Liver (tissue), 3 donors: Measurements from ENCODE around the gene NARS2.
"Not testable (repeated sequence)": the region's sequence is repeated elsewhere in the genome, so short reads cannot be mapped to it uniquely, and the experiment has no call there.

Experiments used
- CTCF ChIP-seq: fragments of 150-350 bp; IDR thresholded peaks from 2 replicates; pipeline ENCODE4 v1.5.1; 2017; ENCODE audit warnings: improper control_type of control experiment, low read depth, low read length; ENCODE audit not compliant: missing input control
- EGR1 ChIP-seq, 2 donors: IDR thresholded peaks; 2 replicates each; pipeline ENCODE4 v1.6.1; 2016 to 2018; ENCODE audit warnings: antibody characterized with exemption in 2 of 2, low read depth in 2 of 2
- FOXA1 ChIP-seq: IDR thresholded peaks from 2 replicates; pipeline ENCODE4 v1.6.1; 2016; ENCODE audit warnings: antibody characterized with exemption
- JUND ChIP-seq, 2 donors: IDR thresholded peaks; 2 replicates each; pipeline ENCODE4 v1.6.1; 2016; ENCODE audit warnings: antibody characterized with exemption in 2 of 2
- NR2F2 ChIP-seq: IDR thresholded peaks from 2 replicates; pipeline ENCODE4 v1.6.1; 2016; ENCODE audit warnings: antibody characterized with exemption
- RAD21 ChIP-seq, 2 donors: IDR thresholded peaks; 2 replicates each; pipeline ENCODE4 v1.6.1; 2016; ENCODE audit warnings: antibody characterized with exemption in 2 of 2, mild to moderate bottlenecking in 2 of 2
- SP1 ChIP-seq: IDR thresholded peaks from 2 replicates; pipeline ENCODE4 v1.6.1; 2018; ENCODE audit warnings: antibody characterized with exemption, mild to moderate bottlenecking
- YY1 ChIP-seq: IDR thresholded peaks from 2 replicates; pipeline ENCODE4 v1.6.1; 2016; ENCODE audit warnings: antibody characterized with exemption, mild to moderate bottlenecking
- ZBTB33 ChIP-seq: IDR thresholded peaks from 2 replicates; pipeline ENCODE4 v1.6.1; 2016; ENCODE audit warnings: antibody characterized with exemption
- TF ChIP-seq, protein P1 (sequence below): IDR thresholded peaks from 2 replicates; pipeline ENCODE4 v1.6.1; 2016; ENCODE audit warnings: antibody characterized with exemption
- TF ChIP-seq, protein P2 (sequence below): IDR thresholded peaks from 2 replicates; pipeline ENCODE4 v1.6.1; 2016; ENCODE audit warnings: antibody characterized with exemption, mild to moderate bottlenecking
- TF ChIP-seq, protein P3 (sequence below): IDR thresholded peaks from 2 replicates; pipeline ENCODE4 v1.6.1; 2016; ENCODE audit warnings: antibody characterized with exemption
- donor health status: healthy.
- donor health status: healthy.

DNA sequence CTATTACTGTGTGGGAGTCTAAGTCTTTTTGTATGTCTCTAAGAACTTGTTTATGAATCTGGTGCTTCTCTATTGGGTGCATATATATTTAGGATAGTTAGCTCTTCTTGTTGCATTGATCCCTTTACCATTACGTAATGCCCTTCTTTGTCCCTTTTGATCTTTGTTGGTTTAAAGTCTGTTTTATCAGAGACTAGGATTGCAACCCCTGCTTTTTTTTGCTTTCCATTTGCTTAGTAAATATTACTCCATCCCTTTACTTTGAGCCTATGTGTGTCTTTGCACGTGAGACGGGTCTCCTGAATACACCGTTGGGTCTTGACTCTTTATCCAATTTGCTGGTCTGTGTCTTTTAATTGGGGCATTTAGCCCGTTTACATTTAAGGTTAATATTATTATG, 26.4 kb upstream of the NARS2 start:
- TF ChIP-seq CTCF; RAD21 (IDR thresholded peaks at IDR 0.05); EGR1 (IDR thresholded peaks at IDR 0.05; ENCODE audit: low read depth in 2 of 2); NR2F2; FOXA1: not testable (repeated sequence)
- TF ChIP-seq ZBTB33 = peak; percentile 45
- TF ChIP-seq, protein P1, sequence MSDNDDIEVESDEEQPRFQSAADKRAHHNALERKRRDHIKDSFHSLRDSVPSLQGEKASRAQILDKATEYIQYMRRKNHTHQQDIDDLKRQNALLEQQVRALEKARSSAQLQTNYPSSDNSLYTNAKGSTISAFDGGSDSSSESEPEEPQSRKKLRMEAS = peak; percentile 24
- TF ChIP-seq YY1 = peak; percentile 47
- TF ChIP-seq SP1 = peak; percentile 34
- TF ChIP-seq, protein P2, sequence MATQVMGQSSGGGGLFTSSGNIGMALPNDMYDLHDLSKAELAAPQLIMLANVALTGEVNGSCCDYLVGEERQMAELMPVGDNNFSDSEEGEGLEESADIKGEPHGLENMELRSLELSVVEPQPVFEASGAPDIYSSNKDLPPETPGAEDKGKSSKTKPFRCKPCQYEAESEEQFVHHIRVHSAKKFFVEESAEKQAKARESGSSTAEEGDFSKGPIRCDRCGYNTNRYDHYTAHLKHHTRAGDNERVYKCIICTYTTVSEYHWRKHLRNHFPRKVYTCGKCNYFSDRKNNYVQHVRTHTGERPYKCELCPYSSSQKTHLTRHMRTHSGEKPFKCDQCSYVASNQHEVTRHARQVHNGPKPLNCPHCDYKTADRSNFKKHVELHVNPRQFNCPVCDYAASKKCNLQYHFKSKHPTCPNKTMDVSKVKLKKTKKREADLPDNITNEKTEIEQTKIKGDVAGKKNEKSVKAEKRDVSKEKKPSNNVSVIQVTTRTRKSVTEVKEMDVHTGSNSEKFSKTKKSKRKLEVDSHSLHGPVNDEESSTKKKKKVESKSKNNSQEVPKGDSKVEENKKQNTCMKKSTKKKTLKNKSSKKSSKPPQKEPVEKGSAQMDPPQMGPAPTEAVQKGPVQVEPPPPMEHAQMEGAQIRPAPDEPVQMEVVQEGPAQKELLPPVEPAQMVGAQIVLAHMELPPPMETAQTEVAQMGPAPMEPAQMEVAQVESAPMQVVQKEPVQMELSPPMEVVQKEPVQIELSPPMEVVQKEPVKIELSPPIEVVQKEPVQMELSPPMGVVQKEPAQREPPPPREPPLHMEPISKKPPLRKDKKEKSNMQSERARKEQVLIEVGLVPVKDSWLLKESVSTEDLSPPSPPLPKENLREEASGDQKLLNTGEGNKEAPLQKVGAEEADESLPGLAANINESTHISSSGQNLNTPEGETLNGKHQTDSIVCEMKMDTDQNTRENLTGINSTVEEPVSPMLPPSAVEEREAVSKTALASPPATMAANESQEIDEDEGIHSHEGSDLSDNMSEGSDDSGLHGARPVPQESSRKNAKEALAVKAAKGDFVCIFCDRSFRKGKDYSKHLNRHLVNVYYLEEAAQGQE = not testable (repeated sequence)
- TF ChIP-seq, protein P3, sequence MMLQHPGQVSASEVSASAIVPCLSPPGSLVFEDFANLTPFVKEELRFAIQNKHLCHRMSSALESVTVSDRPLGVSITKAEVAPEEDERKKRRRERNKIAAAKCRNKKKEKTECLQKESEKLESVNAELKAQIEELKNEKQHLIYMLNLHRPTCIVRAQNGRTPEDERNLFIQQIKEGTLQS = not testable (repeated sequence)
- TF ChIP-seq JUND (IDR thresholded peaks at IDR 0.05) = peak; percentile 20 to 46
